HG02798 (cell line): ENCODE data around the gene MAN1C1.

ENCODE experiments used
- ATAC-seq: cut with Tn5 transposase; IDR thresholded peaks from one replicate; pipeline ENCODE4 v1.9.1; 2021; ENCODE audit warnings: mild to moderate bottlenecking; ENCODE audit not compliant: unreplicated experiment, poor library complexity

The MAN1C1 gene

GRCh38 chr1:25792115-25792514 is 175.5 kb downstream of the MAN1C1 start:
- no peak for ATAC-seq

GRCh38 chr1:25793585-25794170 is 177.1 kb downstream of the MAN1C1 start:
- no peak for ATAC-seq

- ATAC-seq, result no peak
Observed at GRCh38 chr1:25794325-25794724, 177.7 kb downstream of the MAN1C1 start.

DNA sequence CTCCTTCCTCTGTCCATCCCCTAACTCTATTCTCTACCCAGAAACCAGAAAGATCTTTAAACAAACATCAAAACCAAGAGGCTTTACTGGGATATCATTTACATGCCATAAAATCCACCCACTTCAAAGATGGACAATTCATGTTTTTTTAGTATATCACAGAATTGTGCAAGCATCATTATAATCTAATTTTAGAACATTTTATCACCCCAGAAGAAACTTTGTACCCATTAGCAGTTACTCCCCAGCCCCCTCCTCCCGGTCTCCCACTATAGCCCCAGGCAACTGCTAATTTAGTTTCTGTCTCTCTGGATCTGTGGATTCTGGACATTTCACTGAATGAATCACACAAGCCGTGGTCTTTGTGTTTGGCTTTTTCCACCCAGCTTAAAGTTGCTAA is 178.6 kb downstream of the MAN1C1 start:
- no peak for ATAC-seq

DNA sequence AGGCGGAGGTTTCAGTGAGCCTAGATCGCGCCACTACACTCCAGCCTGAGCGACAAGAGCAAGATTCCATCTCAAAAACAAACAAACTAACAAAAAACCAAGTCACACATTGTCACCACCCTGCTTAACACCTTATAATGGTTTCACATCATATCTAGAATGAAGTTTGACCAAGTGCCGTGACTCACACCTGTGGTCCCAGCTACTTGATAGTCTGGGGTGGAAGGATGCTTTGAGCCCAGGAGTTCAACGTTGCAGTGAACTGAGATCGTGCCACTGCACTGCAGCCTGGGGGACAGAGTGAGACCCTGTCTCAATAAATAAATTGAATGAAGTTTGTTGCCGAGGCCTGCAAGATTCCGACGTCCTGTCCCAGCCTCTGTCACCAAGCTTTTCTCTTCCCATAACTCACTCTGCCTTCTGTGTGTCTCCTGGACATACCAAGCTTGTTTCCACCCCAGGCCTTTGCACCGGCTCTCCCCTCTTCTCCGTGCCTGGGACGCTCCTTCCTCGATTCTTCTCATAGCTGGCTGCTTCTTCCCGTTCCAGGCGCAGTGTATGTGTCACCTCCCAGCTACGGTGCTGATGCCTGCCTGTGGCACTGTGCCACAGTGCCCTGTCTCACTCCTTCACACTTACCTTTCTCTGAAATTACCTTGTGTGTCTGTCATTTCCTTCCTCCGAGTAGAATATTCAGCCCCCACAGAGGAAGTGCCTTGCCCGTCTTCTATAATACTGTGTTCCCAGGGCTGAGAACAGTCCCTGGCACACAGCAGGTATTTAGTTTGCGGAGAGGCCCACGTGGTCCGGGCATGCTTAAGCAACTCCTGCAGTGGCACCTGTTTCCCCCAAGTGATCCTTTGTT is 179.6 kb downstream of the MAN1C1 start:
- no peak for ATAC-seq

DNA sequence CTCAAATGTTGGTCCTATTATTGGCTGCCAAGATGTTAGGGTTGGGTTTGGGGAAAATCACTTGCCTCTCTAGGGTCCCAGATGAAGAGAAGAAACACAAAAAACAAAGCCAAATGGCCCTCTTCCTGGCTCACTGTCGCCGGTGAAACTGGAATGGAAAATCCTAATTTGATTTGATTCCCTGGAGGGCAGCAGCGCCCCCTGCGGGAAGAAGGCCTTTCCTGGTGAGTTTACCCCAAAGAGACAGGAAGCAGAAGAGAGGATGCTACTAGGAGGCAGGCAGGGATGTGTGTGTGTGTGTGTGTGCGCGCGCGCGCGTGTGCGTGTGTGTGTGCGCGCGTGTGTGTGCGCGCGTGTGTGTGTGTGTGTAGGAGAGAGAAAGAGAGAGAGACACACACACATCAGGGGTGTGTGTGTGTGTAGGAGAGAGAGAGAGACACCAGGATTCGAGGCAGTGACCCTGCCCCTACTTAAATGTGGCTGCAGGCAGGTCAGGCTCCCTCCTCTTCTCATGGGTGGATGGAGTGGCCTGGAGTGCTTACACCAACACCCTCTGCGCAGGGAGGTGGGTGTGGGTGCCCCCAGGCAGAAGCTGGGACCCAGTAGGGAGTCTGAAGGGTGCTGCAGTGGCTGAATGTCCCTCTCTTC is 180.3 kb downstream of the MAN1C1 start:
- ATAC-seq, result no peak

DNA sequence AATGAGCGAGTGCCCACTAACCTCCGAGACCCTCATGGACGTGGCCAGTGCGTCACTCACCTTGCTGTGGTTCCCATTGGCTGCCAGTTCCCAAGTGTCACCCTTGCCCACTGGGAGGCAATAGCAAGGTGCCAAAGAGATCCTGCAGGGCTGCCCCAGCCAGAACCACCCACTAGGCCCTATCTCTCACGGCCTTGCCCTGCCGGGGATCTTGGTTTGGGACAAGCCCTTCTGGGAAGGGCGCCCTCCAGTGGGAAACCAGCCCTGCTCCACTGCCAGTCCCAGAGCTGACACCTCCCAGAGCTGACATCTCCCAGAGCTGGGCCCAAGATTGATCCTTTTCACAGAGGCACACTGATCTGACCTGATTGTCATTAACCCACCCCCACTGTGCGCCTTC is 181.3 kb downstream of the MAN1C1 start:
- no peak for ATAC-seq

GRCh38 chr1:25798666-25799351 is 182.2 kb downstream of the MAN1C1 start:
- ATAC-seq, result no peak

DNA sequence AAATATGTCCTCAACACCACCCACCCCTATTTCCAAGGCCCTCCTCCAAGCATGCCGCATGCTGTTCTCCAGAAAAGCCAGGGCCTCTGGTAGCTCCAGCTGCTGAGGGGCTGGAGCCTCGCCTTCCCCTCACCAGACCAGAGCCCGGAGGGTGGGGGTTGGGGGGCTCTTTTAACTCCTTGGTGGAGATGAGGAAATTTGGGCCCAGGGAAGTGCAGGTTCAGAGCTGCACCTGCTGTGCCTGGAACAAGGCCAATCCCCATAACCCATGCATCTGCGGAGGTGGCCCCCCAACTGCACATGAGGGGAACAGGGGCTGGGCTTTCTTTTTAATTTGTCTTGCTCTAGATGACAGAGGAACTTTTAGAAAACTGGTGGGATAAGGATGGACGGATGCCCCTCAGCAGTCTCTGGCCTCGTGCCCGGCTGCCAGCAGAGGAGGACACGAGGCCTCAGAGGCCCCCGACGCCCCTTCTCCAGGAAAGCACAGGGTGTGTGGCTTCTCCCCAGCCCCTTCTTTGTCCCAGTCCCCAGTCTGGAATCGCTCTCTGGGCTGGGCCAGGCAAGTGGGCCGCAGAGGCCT is 182.9 kb downstream of the MAN1C1 start:
- ATAC-seq, result no peak

DNA sequence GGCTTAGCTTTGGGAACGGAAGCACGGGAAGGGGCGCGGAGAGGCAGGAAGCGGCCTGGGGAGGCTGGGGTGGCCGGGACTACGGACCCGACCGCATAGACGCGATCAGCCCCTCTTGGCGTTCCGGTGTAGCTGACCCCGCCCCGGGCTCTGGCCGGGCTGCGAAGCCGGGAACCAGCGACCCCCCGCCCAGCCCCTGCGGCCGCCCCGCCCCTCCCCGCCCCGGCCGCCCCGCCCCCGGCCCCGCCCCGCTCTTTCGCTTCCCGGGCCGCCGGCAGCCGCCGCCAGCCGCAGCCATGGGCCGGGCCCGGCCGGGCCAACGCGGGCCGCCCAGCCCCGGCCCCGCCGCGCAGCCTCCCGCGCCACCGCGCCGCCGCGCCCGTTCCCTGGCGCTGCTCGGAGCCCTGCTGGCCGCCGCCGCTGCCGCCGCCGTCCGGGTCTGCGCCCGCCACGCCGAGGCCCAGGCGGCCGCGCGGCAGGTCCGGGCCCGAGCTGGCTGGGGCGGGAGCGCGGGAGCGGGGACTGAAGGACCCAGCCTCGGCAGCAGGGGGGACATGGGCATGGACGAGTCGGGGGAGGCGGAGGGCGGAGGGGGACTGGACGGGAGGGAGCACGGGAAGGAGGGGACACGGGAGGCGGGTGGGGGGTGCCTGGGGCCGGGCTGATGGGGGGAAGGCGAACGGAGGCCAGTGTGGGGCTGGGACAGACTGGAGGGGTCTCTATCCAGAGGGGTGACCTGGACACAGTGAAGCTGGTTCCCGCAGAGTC is 183.5 kb downstream of the MAN1C1 start, which contains the start of gene SELENON:
Gene SELENON, plus strand, starts transcription at position 259 of the 768 bp plus-strand sequence. Its CDS starts 38 bp downstream, at position 297.
- ATAC-seq, result no peak

DNA sequence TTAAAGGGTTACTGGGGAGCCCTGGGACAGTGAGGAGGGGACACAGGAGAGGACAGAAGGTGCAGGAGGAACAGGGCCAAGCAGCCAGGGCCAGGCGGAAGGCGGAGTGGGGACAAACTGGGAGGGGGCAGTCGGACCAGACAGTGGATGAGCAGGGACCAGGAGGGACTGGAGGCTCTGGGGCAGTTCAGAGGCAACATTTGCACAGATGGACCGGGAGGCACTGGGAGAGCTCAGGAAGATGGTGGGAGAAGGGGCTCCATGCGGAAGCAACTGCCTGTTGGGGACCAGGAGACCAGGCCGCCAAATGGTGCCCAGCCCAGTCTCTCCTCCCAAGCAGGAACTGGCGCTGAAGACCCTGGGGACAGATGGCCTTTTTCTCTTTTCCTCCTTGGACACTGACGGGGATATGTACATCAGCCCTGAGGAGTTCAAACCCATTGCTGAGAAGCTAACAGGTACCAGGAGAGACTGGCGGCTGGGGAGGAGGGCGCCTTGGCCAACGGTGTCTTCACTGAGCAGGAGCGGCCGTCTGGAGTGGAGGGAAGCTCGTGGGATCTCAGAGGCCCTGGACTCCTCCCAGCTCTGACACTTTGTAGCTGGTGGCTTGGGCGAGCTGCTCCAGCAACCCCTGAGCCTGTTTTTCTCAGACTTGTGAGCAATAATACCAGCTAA is 184.2 kb downstream of the MAN1C1 start:
- ATAC-seq, result no peak

GRCh38 chr1:25802915-25803314 is 186.3 kb downstream of the MAN1C1 start:
- ATAC-seq, result no peak

GRCh38 chr1:25803368-25803767 is 186.8 kb downstream of the MAN1C1 start:
- ATAC-seq, result no peak

DNA sequence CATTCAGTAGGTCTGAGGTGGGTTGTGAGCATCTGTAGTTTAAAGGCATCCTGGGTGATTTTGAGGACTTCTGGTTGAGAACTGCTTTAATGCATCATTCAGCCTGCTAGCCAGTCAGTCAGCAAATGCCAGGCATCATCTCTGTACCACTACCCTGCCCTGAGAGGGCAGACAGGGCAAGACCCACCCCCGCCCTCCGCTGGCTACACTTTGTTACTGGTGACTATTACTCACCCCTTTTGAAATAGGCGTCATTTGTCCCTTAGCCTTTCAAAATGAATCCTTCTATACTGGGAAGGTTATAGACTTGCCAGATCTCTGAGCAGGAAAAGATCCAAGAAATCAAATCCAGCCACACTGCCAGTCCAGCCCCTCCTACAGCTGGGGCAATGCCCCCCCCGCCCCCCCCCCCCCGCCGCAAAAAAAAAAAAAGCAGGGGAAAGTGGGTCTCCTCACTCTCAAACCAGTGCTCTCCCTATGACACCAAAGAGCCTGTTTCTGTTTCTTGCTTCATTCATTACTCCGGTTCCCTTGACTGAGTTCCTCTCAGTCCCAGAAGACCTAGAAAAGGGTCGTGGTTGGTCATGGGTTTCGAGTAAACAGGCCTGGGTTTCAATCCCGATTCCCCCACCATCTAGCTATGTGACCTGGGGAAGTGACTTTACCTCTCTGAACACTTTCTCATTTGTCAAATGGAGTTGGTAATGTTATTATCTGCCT is 187.8 kb downstream of the MAN1C1 start:
- ATAC-seq, result no peak

DNA sequence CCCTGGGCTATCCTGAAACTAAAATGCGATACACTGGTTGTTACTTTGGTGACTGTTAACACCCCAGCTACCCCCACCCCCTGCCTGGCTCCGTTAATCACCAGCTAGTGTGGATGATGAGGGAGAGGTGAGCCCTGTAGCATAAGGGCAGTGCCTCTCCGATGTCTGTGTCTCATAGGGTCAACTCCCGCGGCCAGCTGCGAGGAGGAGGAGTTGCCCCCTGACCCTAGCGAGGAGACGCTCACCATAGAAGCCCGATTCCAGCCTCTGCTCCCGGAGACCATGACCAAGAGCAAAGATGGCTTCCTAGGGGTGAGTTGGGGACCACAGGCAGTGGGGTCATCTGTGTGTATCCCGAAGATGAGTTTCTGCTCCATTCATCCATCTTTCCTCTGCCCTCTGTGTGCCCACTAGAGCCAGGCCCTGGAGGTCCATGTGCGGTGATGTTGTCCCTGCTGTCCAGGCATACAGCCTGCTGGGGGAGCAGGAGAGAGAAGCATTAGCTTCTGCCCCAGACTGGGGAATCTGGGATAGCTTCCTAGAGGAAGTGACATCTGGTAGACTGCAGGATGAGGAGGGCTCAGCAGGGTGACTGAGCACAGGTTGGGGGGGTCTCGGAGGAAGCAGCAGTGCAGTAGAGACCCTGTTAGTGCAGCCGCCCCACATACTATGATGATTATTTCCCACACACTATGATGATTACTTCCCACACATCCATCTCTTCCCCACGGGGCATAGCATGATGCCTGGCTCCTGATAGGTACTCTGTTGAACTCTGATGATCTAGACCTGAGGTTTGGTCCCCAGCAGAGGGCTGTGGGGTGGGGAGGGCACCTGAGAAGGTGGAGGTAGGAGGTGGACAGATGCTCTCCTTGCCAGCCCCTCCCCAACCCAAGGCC is 188.6 kb downstream of the MAN1C1 start:
- ATAC-seq, result no peak

DNA sequence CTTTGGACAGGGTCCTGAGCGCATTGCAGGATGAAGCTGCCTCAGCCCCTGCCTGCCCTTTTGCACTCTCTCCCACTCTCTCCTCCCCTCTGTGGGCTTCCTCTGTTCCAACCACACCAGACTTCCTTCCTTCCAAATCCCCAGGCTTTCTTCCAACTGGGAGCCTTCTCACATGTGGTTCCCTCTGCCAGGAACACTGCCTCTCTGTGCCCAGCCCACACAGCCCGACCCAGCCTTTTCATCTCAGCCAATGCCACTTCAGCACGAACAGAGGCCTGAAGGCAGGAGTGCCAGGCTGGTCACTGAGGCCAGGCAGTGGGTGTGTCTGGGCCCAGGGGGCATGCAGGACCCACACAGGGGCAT is 189.3 kb downstream of the MAN1C1 start:
- no peak for ATAC-seq

GRCh38 chr1:25806418-25806817 is 189.8 kb downstream of the MAN1C1 start:
- no peak for ATAC-seq
